Spleen (tissue), 11 donors: ENCODE results near the gene FAM43B. TPM values are rescaled to one million over a fixed set of nuclear protein-coding genes. Genes with fewer than 3 reads are reported as not detected.

Source experiments
- DNase-seq: peaks from one replicate; pipeline ENCODE4 v3.0.0-alpha.2; 2020
- H3K27ac ChIP-seq, 8 donors: fragments of 200-600 bp; sonication (generic) in 7 of 8; 1 replicate in 4 of 8; 2 replicates in 4 of 8; pipeline versions ENCODE4 v1.5.0 to v1.8.0; 2016 to 2021; ENCODE audit warnings: inconsistent platforms in 4 of 8, mild to moderate bottlenecking in 4 of 8, moderate library complexity in 1 of 8
- H3K27me3 ChIP-seq, 7 donors: fragments of 200-600 bp; sonication (generic) in 6 of 7; replicated peaks in 1 of 7; 1 replicate in 4 of 7; 2 replicates in 3 of 7; pipeline versions ENCODE4 v1.5.0 to v1.8.0; 2016 to 2021; ENCODE audit warnings: inconsistent platforms in 3 of 7, mild to moderate bottlenecking in 1 of 7
- H3K36me3 ChIP-seq, 6 donors: fragments of 200-600 bp; sonication (generic) in 5 of 6; 1 replicate in 4 of 6; 2 replicates in 2 of 6; pipeline versions ENCODE4 v1.5.0 to v1.8.0; 2016 to 2021; ENCODE audit warnings: inconsistent platforms in 2 of 6
- H3K4me1 ChIP-seq, 6 donors: fragments of 200-600 bp; sonication (generic) in 5 of 6; 1 replicate in 3 of 6; 2 replicates in 3 of 6; pipeline versions ENCODE4 v1.5.0 to v1.8.0; 2016 to 2021; ENCODE audit warnings: inconsistent platforms in 3 of 6
- H3K4me3 ChIP-seq, 8 donors: fragments of 200-600 bp; sonication (generic) in 7 of 8; 1 replicate in 4 of 8; 2 replicates in 4 of 8; pipeline versions ENCODE4 v1.5.0 to v1.8.0; 2016 to 2021; ENCODE audit warnings: inconsistent platforms in 4 of 8, mild to moderate bottlenecking in 4 of 8, moderate library complexity in 2 of 8
- H3K9me3 ChIP-seq, 8 donors: fragments of 200-600 bp; sonication (generic) in 7 of 8; 1 replicate in 4 of 8; 2 replicates in 4 of 8; pipeline versions ENCODE4 v1.5.0 to v1.8.0; 2016 to 2021; ENCODE audit warnings: inconsistent platforms in 4 of 8
- CTCF ChIP-seq, 11 experiments: fragments of 200-600 bp in 7 of 11; fragments of 450-650 bp in 4 of 11; sonication (generic) in 4 of 11; IDR thresholded peaks in 8 of 11; conservative IDR thresholded peaks in 3 of 11; 1 replicate in 7 of 11; 2 replicates in 4 of 11; pipeline versions ENCODE4 v1.4.0 to v1.8.0; 2016 to 2021; ENCODE audit warnings: antibody characterized with exemption in 11 of 11, inconsistent platforms in 4 of 11, mild to moderate bottlenecking in 1 of 11
- POLR2A ChIP-seq, 3 donors: fragments of 450-650 bp; IDR thresholded peaks; one replicate each; pipeline ENCODE4 v1.5.1; 2017; ENCODE audit warnings: antibody characterized with exemption in 3 of 3, mild to moderate bottlenecking in 1 of 3
- POLR2AphosphoS5 ChIP-seq, 3 donors: sonication (generic); formaldehyde crosslinking; IDR thresholded peaks; one replicate each; pipeline ENCODE4 v1.5.1; 2017; ENCODE audit warnings: antibody characterized with exemption in 3 of 3
- whole genome bisulfite sequencing, 5 donors: extraction: QIAGEN DNeasy Blood & Tissue Kit in 3 of 5; methylation state at CpG; one replicate each; pipeline versions ENCODE4 v1.1.5 to v1.1.7; 2013 to 2018; 5-methylcytosine and 5-hydroxymethylcytosine counted together
- intact Hi-C: fragments of 100-400 bp; cut with DNase I; formaldehyde crosslinking; loops from one replicate; pipeline ENCODE4 v1.15.0; 2023; ENCODE audit warnings: low total_unique reads
- polyA plus RNA-seq, 3 donors: library from polyadenylated mRNA; stranded (reverse); fragments of 200-250 nt; gene quantifications; one replicate each; pipeline ENCODE4 v1.2.1, GENCODE V29; 2013
- total RNA-seq, 7 donors: library from RNA; depleted of rRNA in 3 of 7; stranded (reverse); fragments of >200 nt in 3 of 7; fragmentation: NEBNext Ultra II Directional in 4 of 7; extraction: Animal tissue kit (Norgen Biotek cat#: 25700) in 4 of 7; gene quantifications; one replicate each; pipeline versions ENCODE4 v1.1.0 to v1.2.1, GENCODE V29; 2016 to 2021
- donor health status: healthy with polysubstance abuse.
- donor health status: DM: no; HTN: no; CAD: no; lungs with moderate emphysema.
- donor health status: DM: no; HTN: no; CAD: no.
- donor health status: Bipolar disorder and iron deficiency.
- donor health status: healthy.
- donor health status: DM: no; HTN: no; CAD: no.
- donor health status: DM: yes; HTN: yes; CAD: no.

Gene FAM43B
- total and polyA plus RNA-seq, 10 donors, result 0.11 to 0.97 (median 0.71) TPM

- Histone ChIP-seq H3K9me3 (no peaks in the 10 kb centered on the region), H3K4me1 (peaks cover 0 to 75% (median 11%) of the 10 kb centered on the region in 6 donors), H3K27ac (peak overlapping the region in 2 of 8 donors; percentile 21 to 89), H3K36me3 (peaks cover 0 to 21% (median 0%) of the 10 kb centered on the region in 6 donors), H3K4me3 (no peak overlapping the region), H3K27me3 (peaks cover 0 to 40% (median 0%) of the 10 kb centered on the region in 7 donors)
- intact Hi-C loops, result no loop called here
- 89 to 92% (median 91%) methylated on average over 11 to 14 of the region's 14 CpGs for WGBS, 5 donors
- no peak for DNase-seq
- TF ChIP-seq CTCF (IDR thresholded peaks at IDR 0.05 in 8 of 11, conservative IDR thresholded peaks at IDR 0.05 in 3 of 11), result no peak
- no peak for TF ChIP-seq POLR2AphosphoS5 (IDR thresholded peaks at IDR 0.05)
- TF ChIP-seq POLR2A (IDR thresholded peaks at IDR 0.05), result no peak
Observed at GRCh38 chr1:20594746-20595145, 42.4 kb downstream of the FAM43B start.

- TF ChIP-seq POLR2A (IDR thresholded peaks at IDR 0.05) (no peak), CTCF (IDR thresholded peaks at IDR 0.05 in 8 of 11, conservative IDR thresholded peaks at IDR 0.05 in 3 of 11) (no peak), POLR2AphosphoS5 (IDR thresholded peaks at IDR 0.05) (no peak)
- Histone ChIP-seq H3K27me3 (peaks cover 0 to 27% (median 0%) of the 10 kb centered on the region in 7 donors), H3K4me3 (no peak overlapping the region), H3K36me3 (peaks cover 0 to 21% (median 0%) of the 10 kb centered on the region in 6 donors), H3K9me3 (no peaks in the 10 kb centered on the region), H3K27ac (peak overlapping the region in 6 of 8 donors; percentile 70 to 89 (median 84)), H3K4me1 (peaks cover 0 to 64% (median 4%) of the 10 kb centered on the region in 6 donors)
- WGBS, 5 donors, result 69 to 87% (median 73%) methylated on average over 6 of the region's 6 CpGs
- intact Hi-C loops, result no loop called here
- DNase-seq, result no peak
Observed at GRCh38 chr1:20596106-20596505, 43.7 kb downstream of the FAM43B start.

- no peak for TF ChIP-seq CTCF (IDR thresholded peaks at IDR 0.05 in 8 of 11, conservative IDR thresholded peaks at IDR 0.05 in 3 of 11)
- TF ChIP-seq POLR2A (IDR thresholded peaks at IDR 0.05), result no peak
- TF ChIP-seq POLR2AphosphoS5 (IDR thresholded peaks at IDR 0.05), result no peak
- no peak for DNase-seq
- 18 to 30% (median 26%) methylated on average over 3 of the region's 3 CpGs for WGBS, 5 donors
- peak overlapping the region in 1 of 8 donors; percentile 43 for H3K4me3 ChIP-seq
- H3K4me1 ChIP-seq, result peaks cover 0 to 54% (median 4%) of the 10 kb centered on the region in 6 donors
- peak overlapping the region in 7 of 8 donors; percentile 30 to 89 (median 84) for H3K27ac ChIP-seq
- H3K9me3 ChIP-seq, result no peaks in the 10 kb centered on the region
- peaks cover 0 to 14% (median 0%) of the 10 kb centered on the region in 7 donors for H3K27me3 ChIP-seq
- H3K36me3 ChIP-seq, result peaks cover 0 to 21% (median 0%) of the 10 kb centered on the region in 6 donors
- intact Hi-C loops, result no loop called here
Observed at GRCh38 chr1:20597650-20598049, 45.3 kb downstream of the FAM43B start.

GRCh38 chr1:20600156-20600555 is 47.8 kb downstream of the FAM43B start:
- no peak overlapping the region for H3K4me3 ChIP-seq
- peak overlapping the region in 2 of 8 donors; percentile 19 to 82 for H3K27ac ChIP-seq
- WGBS, 5 donors, result 78 to 89% (median 84%) methylated on average over 5 of the region's 5 CpGs
- H3K36me3 ChIP-seq, result no peaks in the 10 kb centered on the region
- TF ChIP-seq POLR2A (IDR thresholded peaks at IDR 0.05), result no peak
- TF ChIP-seq POLR2AphosphoS5 (IDR thresholded peaks at IDR 0.05), result no peak
- no peak for TF ChIP-seq CTCF (IDR thresholded peaks at IDR 0.05 in 8 of 11, conservative IDR thresholded peaks at IDR 0.05 in 3 of 11)
- no peak for DNase-seq
- intact Hi-C loops, result no loop called here
- H3K27me3 ChIP-seq, result peaks cover 0 to 9% (median 0%) of the 10 kb centered on the region in 7 donors
- H3K9me3 ChIP-seq, result no peaks in the 10 kb centered on the region
- peaks cover 0 to 51% (median 4%) of the 10 kb centered on the region in 6 donors for H3K4me1 ChIP-seq
